Gastroesophageal sphincter (tissue), 3 donors: ENCODE measurements around the gene MARK3.

Experiments used
- CTCF ChIP-seq, 4 experiments: fragments of 200-600 bp in 2 of 4; fragments of 450-650 bp in 2 of 4; sonication (generic) in 1 of 4; IDR thresholded peaks; one replicate each; pipeline ENCODE4 v1.5.1; 2017 to 2019; ENCODE audit warnings: antibody characterized with exemption in 4 of 4, mild to moderate bottlenecking in 2 of 4, moderate library complexity in 2 of 4
- EP300 ChIP-seq: sonication (generic); formaldehyde crosslinking; IDR thresholded peaks from one replicate; pipeline ENCODE4 v1.6.1; 2017; ENCODE audit warnings: antibody characterized with exemption, mild to moderate bottlenecking
- POLR2A ChIP-seq, 2 donors: fragments of 450-650 bp; IDR thresholded peaks; one replicate each; pipeline ENCODE4 v1.6.1; 2017; ENCODE audit warnings: antibody characterized with exemption in 2 of 2, mild to moderate bottlenecking in 2 of 2, moderate library complexity in 1 of 2
- POLR2AphosphoS5 ChIP-seq: sonication (generic); formaldehyde crosslinking; IDR thresholded peaks from one replicate; pipeline ENCODE4 v1.6.1; 2017; ENCODE audit warnings: antibody characterized with exemption

DNA sequence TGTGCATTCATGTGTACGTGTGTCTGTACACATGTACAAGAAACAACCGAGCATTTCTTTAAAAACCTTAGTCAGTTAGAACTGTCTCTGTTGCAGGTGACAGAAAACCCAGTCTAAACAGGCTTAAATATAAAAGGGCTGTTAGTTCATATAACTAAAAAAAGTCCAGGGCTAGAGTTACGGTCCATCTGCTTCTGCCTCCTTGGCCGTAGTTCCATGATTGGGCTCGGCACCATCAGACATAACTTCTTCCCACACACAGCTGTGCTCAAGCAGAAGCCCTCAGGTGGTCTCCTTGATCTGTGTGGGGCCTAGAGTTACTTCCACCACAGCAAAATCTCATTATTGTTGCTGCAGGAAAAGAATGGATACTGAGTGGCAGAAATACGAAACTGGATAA, 102.9 kb downstream of the MARK3 start:
- TF ChIP-seq CTCF (IDR thresholded peaks at IDR 0.05) = no peak
- TF ChIP-seq POLR2A (IDR thresholded peaks at IDR 0.05) = no peak
- no peak for TF ChIP-seq POLR2AphosphoS5
- no peak for TF ChIP-seq EP300
